Forelimb muscle (tissue), 1 donor: Measurements from ENCODE around the gene MGAT4B. TPM values are rescaled to one million over a fixed set of nuclear protein-coding genes. Genes with fewer than 3 reads are reported as not detected.
"Not testable (repeated sequence)": the region's sequence is repeated elsewhere in the genome, so short reads cannot be mapped to it uniquely, and the experiment has no call there.

Source experiments
- DNase-seq: peaks from one replicate; pipeline ENCODE4 v3.0.0-alpha.2; 2013; ENCODE audit warnings: low read depth
- polyA plus RNA-seq: library from polyadenylated mRNA; unstranded; fragments of 120-200 nt; gene quantifications from one replicate; pipeline ENCODE4 v1.2.1, GENCODE V29; 2013; ENCODE audit not compliant: insufficient read length

MGAT4B gene
- polyA plus RNA-seq: 60.7 TPM

DNA sequence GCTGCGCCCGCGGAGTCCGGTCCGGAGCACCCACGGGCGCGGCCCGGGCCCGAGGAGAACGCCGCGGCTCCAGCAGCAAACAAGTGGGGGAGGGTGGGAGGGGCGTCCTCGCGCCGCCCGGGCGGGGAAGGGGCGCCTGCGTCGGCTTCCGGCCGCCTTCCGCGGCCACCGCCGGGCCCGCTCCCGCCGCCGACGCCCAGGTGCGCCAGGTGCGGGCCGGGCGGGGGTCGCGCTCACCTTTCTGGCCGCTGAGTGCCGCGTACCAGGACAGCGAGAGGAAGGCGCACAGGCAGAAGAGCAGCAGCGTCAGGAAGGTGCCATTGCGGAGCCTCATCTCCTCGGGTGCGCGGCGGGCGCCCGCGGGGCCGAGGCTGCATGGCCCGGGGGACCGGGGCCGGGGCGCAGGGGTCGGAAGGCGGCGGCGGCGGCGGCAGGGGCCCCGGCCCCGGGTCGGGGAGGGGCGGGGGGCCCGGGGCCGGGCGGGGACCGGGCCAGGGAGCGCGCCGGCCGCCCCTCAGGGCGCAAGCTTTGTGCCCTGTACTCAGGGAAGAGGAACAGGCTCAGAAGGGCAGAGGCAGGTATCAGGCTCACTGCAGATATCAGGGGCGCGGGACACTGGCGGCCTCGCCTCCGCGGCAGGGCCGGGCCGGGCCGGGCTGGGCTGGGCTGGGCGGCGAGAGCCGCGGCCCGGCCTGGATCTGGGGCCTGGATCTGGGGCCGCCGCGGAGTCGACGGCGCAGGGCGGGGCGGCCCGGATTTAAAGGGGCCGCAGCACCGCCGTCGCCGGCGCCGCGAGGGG is at the start of gene MGAT4B:
Gene MGAT4B, minus strand, starts transcription at position 617 of the 799 bp plus-strand sequence. Its CDS starts 283 bp downstream, at position 334.
- no peak for DNase-seq

DNA sequence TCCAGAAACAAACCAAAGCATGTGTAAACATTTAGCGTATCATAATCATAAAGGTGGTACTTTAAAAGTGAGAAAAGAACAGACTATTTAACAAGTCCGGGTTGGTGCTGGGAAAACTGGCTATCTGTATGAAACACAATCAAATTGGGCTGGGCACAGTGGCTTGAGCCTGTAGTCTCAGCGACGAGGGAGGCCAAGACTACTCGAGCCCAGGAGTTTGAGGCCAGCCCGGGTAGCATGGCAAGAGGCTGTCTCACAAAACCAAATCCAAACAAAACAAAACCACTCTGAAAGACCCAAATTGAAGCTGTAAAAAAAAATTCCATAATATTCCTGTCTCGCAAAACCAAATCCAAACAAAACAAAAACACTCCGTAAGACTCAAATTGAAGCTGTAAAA is 47.7 kb upstream of the MGAT4B start:
- DNase-seq: no peak

DNA sequence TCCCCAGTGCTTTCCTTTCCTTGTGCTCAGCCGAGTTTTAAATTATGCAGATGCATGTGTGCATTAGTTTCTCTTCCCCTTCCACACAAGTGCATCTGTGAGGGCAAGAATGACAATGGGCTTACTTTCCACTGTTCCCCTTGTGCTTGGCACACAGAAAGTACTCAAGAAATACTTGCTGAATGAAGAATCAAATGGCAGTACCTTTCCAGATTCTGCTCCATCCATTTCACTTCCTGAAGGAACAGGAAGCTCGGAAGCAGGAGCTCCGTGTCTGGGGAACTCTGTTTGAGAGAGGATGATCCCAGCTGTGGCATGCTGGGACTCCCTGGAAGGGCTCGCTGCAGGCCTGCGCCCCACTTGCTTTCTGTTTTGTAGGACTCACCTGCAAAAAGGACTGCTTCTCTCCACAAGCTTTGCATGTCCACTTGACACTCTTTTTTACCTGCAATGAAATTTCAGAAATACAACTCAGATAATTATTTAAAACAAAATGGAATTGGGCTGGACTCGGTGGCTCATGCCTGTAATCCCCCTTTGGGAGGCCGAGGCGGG is 46.4 kb upstream of the MGAT4B start:
- no peak for DNase-seq

DNA sequence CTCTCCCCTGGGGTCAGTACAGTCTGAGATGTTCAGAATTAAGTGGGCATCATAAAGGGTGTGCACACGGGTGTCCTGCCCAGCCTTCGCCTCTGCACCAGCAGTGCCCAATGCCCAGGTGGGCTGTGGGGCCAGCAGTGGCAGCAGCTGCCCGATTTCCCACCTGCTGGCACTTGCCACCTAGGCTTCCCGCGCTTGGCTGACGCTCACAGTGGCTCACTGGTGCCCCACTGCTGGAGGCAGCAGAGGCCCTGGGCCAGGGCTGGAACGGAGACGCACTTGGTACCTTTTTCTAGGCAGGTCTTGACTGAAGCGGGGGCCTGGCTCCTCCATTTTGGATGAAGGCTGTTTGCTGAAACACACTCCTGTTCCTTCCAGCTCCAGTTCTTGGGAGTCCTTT is 35.0 kb upstream of the MGAT4B start:
- DNase-seq: no peak

DNA sequence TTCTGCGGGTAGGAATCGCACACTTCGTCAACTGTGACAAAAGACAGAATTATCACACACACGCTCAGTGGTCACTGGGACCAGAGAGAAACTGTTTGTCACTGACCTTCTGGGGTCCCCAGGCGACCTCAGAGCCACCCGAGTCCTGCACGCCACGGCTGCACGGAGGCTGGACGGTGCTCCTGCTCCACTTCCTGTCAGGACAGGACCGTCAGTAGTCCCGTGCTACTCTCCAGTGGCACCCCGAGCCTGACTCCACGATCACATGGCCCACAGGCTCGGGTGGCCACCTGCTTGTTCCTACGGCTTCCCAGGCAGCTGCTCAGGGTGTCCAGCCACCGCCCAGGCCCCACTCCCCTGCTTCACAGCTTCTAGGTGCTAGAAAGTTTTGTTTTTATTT is 34.1 kb upstream of the MGAT4B start:
- no peak for DNase-seq

DNA sequence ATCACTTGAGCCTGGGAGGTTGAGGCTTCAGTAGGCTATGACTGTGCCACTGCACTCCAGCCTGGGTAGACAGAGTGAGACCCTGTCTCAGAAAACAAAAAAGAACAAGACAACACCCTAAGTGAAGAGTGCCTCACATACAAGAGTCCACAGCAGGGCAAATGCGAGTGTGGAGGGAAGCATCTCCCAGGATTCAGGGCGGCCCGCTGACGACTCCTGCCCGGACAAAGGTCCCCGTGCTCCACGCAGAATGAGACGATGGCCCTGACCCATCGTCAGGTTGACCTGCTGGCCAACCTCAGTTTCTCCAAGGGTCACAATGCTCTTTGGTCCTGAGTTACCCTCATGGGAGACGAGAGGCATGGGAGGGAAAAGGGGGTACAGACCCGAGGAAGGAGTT is 33.7 kb upstream of the MGAT4B start:
- no peak for DNase-seq

DNA sequence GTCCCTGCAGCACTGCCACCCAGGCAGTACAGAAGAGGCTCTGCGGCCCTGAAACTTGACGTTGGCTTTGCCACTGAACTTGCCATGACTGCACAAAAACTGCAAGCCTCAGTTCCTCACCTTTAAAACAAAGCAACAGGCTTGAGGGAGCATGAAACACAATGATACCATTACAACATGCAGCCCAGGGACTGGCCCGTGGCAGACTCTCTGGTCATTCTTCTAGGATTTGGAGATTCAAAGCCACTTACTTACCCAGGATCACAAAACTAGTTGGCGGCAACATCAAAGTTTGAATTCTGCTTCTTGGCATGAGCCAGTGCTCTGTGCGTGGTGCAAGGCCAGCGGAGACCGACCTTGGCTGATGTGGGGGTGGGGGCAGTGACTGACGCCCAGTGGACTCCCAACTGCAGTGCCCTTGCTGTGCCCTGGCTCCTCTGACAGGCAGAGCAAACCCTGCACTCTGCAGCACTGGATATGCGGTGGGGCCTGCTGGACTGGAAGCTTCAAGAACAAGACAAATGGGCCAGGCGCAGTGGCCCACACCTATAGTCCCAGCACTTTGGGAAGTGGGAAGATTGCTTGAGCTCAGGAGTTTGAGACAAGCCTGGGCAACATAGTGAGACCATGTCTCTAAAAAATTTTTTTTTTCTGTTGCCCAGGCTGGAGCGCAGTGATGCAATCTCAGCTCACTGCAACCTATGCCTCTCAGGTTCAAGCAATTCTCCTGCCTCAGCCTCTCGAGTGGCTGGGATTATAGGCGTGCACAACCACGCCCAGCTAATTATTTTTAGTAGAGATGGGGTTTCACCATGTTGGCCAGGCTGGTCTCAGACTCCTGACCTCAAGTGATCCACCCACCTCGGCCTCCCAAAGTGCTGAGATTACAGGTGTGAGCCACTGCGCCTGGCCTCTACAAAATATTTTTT is 32.9 kb upstream of the MGAT4B start:
- no peak for DNase-seq

DNA sequence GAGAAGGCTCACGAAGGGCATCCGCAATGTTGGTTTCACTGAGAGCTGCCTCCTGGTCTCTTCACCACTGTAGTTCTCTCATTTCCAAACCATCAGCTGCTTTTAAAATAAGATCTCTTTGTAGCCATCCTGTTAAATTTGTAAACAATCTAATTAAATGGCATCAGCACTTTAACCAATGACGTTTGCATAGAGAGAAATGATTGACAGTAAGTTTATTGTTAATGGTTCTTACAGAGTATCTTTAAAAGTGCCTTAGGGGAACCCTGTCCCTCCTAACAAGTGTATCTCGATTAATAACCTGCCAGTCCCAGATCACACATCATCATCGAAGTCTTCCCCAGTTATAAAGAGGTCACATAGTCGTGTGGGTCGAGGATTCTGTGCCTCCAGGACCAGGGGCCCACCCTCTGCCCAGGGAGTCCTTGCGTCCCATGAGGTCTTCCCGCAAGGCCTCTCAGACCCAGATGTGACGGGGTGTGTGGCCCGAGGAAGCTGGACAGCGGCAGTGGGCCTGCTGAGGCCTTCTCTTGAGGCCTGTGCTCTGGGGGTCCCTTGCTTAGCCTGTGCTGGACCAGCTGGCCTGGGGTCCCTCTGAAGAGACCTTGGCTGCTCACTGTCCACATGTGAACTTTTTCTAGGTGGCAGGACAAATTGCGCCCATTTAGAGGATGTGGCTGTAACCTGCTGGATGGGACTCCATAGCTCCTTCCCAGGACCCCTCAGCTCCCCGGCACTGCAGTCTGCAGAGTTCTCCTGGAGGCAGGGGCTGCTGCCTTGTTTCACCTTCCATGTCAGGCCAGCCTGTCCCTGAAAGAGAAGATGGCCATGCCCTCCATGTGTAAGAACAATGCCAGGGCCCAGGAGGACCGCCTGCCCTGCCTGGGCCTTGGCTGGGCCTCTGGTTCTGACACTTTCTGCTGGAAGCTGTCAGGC is 30.7 kb upstream of the MGAT4B start:
- no peak for DNase-seq

DNA sequence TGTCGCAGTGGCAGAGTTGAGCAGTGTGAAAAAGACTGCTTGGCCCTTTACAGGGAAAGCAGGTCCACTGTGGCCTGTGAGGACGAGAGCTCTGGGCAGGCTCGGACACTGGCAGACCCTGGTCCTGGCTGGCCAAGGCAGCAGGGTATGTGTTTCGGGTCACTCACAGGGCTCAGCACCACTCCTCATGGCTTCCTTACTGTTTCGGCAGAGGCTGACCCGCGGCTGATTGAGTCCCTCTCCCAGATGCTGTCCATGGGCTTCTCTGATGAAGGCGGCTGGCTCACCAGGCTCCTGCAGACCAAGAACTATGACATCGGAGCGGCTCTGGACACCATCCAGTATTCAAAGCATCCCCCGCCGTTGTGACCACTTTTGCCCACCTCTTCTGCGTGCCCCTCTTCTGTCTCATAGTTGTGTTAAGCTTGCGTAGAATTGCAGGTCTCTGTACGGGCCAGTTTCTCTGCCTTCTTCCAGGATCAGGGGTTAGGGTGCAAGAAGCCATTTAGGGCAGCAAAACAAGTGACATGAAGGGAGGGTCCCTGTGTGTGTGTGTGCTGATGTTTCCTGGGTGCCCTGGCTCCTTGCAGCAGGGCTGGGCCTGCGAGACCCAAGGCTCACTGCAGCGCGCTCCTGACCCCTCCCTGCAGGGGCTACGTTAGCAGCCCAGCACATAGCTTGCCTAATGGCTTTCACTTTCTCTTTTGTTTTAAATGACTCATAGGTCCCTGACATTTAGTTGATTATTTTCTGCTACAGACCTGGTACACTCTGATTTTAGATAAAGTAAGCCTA is 29.8 kb upstream of the MGAT4B start:
- DNase-seq: no peak

DNA sequence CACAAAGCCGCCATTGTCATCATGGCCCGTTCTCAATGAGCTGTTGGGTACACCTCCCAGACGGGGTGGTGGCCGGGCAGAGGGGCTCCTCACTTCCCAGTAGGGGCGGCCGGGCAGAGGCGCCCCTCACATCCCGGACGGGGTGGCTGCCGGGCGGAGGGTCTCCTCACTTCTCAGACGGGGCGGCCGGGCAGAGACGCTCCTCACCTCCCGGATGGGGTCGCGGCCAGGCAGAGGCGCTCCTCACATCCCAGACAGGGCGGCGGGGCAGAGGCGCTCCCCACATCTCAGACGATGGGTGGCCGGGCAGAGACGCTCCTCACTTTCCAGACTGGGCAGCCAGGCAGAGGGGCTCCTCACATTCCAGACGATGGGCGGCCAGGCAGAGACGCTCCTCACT is 28.2 kb upstream of the MGAT4B start:
- DNase-seq: not testable (repeated sequence)

DNA sequence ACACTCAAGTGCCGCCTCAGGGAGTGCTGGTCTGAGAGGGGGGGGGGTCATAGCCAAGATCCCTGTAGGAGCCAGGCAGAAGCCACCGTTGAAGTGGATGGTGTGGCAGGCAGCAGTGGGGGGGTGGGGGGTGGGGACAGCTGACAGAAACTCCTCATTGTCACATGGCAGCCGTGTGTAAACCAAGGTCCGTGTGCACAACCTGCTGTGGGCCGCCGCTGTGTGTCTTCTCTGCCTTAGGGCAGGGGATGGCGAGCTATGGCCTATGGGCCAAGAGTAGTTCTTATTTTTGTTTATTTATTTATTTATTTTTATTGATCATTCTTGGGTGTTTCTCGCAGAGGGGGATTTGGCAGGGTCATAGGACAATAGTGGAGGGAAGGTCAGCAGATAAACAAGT is 27.5 kb upstream of the MGAT4B start:
- DNase-seq: no peak

DNA sequence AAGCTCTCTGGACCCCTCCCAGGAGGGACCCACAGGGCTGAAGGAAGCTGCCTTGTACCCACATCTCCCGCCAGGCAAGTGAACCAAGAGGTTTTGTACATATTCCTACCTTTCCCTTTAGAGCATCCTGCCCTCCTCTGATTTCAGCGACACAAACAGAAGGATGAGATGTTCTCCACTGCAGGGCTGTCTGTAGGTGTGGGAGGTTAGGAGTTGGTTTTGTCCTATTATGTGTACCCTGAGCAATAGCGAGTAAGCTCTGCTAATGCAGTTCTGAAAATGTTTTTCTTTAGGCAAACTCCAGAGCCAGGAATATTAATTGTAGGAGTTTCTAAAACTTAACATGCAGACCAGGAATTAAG is 27.0 kb upstream of the MGAT4B start:
- no peak for DNase-seq

DNA sequence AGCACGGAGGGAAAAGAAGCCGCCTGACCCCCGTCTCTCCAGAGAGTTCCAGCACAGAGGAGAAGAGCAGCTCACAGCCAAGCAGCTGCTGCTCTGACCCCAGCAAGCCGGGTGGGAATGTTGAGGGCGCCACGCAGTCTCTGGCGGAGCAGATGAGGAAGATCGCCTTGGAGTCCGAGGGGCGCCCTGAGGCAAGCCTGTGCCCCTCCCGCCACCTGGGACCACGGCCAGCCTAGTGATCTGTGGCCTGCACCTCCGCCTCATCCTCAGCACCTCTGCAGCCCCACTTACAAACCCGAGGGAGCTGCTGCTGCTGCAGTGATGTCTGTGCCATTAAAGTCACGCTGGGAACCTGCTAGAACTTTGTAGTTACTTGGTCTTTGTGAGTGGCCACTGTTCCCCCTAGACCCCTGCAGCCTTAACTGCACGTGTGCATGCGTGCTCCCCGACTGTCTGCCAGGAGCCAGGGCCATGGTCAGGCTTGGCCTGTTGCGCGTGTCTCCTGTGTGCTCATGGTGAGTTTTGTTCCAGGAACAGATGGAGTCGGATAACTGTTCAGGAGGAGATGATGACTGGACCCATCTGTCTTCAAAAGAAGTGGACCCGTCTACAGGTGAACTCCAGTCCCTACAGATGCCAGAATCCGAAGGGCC is 26.5 kb upstream of the MGAT4B start:
- no peak for DNase-seq

DNA sequence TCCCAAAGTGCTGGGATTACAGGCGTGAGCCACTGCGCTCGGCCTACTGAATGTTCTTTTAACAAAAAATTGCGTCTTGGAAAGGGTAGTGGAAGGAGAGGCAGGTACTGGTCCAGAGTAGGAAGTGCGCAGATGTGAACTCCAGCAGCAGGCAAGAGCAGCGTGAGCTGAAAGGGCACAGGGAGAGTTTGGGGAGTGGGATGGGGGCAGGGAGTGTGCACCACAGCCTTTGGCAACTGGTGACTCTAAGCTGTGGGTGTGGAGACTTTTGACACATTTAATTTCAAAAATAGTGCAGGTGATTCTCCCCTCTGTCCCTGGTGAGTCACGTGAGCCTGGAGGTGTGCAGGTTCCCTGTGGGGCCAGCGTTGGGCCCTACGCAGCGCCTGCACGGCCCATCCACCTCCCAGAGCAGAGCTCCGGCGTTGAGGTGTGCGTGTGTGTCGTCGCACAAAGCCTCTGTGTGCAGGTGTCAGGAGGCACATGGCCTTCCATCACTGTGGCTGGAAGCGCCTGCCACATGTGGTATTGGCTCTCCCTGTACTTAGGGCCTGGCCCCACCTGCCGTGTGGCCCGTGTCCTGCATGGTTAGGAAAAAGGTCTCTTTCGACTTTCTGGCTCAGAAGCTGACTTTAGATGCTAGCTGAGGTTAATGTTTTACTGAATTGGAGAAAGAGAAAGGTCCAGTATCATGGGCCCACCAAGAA is 25.5 kb upstream of the MGAT4B start:
- no peak for DNase-seq

DNA sequence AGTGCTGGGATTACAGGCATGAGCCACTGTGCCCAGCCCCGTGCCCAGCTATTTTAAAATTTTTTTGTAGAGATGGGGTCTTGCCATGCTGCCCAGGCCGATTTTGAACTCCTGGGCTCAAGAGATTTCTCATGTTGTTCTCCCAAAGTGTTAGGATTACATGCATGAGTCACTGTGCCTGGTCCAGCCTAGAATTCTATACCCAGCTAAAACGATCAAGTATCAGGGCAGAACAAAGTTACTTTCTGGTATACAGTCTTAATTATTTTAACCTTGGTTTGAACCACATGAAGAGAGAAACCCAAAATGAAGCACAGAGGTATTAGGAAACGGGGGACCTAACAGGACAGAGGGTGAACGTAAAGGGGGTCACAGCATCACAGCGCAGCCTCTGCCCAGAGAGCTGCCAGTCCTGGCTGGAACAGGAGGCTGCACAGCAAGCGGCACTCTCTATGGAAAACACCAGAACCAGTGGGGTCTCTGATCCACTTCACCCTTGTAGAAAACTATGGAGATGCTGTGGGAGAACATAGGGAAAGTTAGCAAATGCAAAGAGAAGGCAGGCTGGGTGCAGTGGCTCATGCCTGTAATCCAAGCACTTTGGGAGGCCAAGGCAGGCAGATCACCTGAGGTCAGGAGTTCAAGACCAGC is 24.3 kb upstream of the MGAT4B start:
- DNase-seq: no peak

DNA sequence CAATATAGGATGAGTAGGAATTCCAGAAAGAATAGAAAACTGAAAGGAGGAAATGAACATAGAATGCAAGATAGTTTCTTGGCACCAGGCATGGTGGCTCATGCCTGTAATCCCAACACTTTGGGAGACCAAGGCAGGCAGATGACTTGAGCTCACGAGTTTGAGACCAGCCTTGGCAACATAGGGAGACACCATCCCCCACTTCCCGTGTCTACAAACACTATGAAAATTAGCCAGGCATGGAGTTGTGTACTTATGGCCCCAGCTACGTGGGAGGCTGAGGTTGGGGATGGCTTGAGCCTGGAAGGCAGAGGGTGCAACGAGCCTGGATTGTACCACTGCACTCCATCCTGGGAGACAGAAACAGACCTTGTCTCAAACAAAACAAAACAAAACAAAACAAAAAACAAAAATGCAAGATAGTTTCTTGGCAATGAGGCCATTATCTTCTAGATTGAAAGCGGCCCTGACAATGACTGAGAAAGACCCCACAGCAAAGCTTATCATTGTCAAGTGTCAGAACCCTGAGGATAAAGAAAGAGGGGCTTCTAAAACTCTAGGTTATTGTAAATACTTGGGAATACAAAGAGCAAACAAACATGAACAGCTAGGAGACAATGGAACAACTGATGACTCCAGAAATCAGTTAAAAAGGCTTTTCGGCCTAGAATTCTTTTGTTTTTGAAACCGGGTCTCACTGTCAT is 23.2 kb upstream of the MGAT4B start:
- no peak for DNase-seq

DNA sequence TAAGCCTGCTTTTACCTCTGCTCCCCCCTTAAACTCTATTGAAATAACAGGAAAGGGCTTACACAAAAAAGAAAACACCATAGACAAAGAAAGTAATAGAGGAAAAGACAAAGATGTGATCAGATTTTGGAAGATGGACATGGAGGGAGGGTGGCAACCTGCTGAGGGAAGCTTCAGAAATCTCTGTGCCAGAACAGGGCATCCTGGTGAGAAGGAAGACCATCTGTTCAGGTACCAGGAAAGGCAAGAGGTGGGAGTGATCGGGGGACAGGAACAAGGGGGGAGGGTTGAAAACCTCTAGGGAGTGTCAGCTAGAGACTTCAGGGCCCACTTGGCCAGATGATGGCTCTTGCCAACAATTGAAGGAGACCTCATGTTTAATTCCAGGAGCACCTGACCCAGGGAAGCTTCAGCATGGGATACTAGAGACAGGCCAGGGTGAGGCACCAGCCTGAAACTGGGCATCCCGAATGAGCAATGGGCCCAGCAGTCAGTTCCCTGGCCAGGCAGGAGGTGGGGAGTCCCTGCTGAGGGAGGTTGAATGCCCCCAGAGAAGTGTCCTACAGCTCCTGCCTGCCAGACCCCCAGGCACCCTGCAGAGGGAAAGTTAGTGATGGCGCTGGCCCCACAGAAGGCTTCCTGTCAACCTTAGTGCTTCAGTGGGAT is 22.2 kb upstream of the MGAT4B start:
- DNase-seq: no peak

DNA sequence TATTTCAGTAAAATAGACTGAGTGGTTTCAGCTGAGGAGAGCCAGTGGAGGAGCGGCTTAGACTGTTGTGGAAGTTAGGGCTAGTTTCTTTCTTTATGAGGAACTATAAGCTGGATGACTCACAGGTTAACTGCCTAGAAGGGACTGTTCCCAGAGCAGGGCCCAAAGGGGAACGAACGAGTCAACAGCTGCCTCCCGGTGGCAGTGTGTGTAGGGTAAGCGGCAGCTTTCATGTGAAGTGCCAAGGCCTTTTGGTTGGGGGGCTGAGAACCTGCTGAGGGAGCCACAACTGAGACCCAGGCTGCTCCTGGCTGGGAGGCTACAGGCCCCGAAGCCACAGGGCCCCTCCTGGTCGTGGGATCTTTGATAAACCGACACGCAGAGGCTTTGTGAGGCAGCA is 21.0 kb upstream of the MGAT4B start:
- DNase-seq: no peak
